ENCODE results near the gene OOSP2. TPM values are rescaled to one million over a fixed set of nuclear protein-coding genes. Genes with fewer than 3 reads are reported as not detected.
"Not testable (repeated sequence)": the region's sequence is repeated elsewhere in the genome, so short reads cannot be mapped to it uniquely, and the experiment has no call there.

OOSP2 gene
- total RNA-seq, 3 donors from 2014 or later: not detected

- Mint-ChIP-seq H3K36me3 (ENCODE audit: insufficient read depth) (no peaks in the 10 kb centered on the region), H3K9me3 (peaks cover 4% of the 10 kb centered on the region), H3K27me3 (ENCODE audit: low read depth) (peaks cover 8% of the 10 kb centered on the region), H3K4me3 (no peak overlapping the region), H3K4me1 (ENCODE audit: low read depth) (no peaks in the 10 kb centered on the region)
- ATAC-seq (no peak), DNase-seq (no peak)
Measured at GRCh38 chr11:60059521-60060240, 19.5 kb downstream of the OOSP2 start.

- Mint-ChIP-seq H3K27me3 (ENCODE audit: low read depth) (peaks cover 2% of the 10 kb centered on the region), H3K4me3 (no peak overlapping the region), H3K9me3 (peaks cover 4% of the 10 kb centered on the region), H3K36me3 (ENCODE audit: insufficient read depth) (no peaks in the 10 kb centered on the region), H3K4me1 (ENCODE audit: low read depth) (no peaks in the 10 kb centered on the region)
- no peak for ATAC-seq
- no peak for DNase-seq
Measured at GRCh38 chr11:60064111-60064510, 23.9 kb downstream of the OOSP2 start.

- ATAC-seq (no peak), DNase-seq (no peak)
- H3K36me3 Mint-ChIP-seq (ENCODE audit: insufficient read depth): no peaks in the 10 kb centered on the region
- H3K27me3 Mint-ChIP-seq (ENCODE audit: low read depth): no peaks in the 10 kb centered on the region
- H3K4me1 Mint-ChIP-seq (ENCODE audit: low read depth): no peaks in the 10 kb centered on the region
- H3K4me3 Mint-ChIP-seq: no peak overlapping the region
- H3K9me3 Mint-ChIP-seq: no peaks in the 10 kb centered on the region
Measured at GRCh38 chr11:60065801-60066200, 25.6 kb downstream of the OOSP2 start.

- H3K36me3 Mint-ChIP-seq (ENCODE audit: insufficient read depth): no peaks in the 10 kb centered on the region
- no peak for DNase-seq
- H3K4me3 Mint-ChIP-seq: no peak overlapping the region
- no peaks in the 10 kb centered on the region for H3K27me3 Mint-ChIP-seq (ENCODE audit: low read depth)
- no peaks in the 10 kb centered on the region for H3K9me3 Mint-ChIP-seq
- no peak for ATAC-seq
- no peaks in the 10 kb centered on the region for H3K4me1 Mint-ChIP-seq (ENCODE audit: low read depth)
Measured at GRCh38 chr11:60069450-60069849, 29.2 kb downstream of the OOSP2 start.

GRCh38 chr11:60071644-60072043 is 31.4 kb downstream of the OOSP2 start:
- not testable (repeated sequence) for H3K4me3 Mint-ChIP-seq; H3K4me1 Mint-ChIP-seq (ENCODE audit: low read depth); ATAC-seq; H3K27me3 Mint-ChIP-seq (ENCODE audit: low read depth); H3K9me3 Mint-ChIP-seq; DNase-seq; H3K36me3 Mint-ChIP-seq (ENCODE audit: insufficient read depth)

- Mint-ChIP-seq H3K4me1 (ENCODE audit: low read depth) (no peaks in the 10 kb centered on the region), H3K4me3 (no peak overlapping the region), H3K36me3 (ENCODE audit: insufficient read depth) (no peaks in the 10 kb centered on the region), H3K9me3 (peaks cover 10% of the 10 kb centered on the region), H3K27me3 (ENCODE audit: low read depth) (peaks cover 7% of the 10 kb centered on the region)
- ATAC-seq (no peak), DNase-seq (no peak)
Measured at GRCh38 chr11:60077216-60077817, 37.1 kb downstream of the OOSP2 start.

- no peak for DNase-seq
- no peaks in the 10 kb centered on the region for H3K4me1 Mint-ChIP-seq (ENCODE audit: low read depth)
- H3K27me3 Mint-ChIP-seq (ENCODE audit: low read depth): peaks cover 7% of the 10 kb centered on the region
- no peak overlapping the region for H3K4me3 Mint-ChIP-seq
- ATAC-seq: no peak
- peaks cover 10% of the 10 kb centered on the region for H3K9me3 Mint-ChIP-seq
- H3K36me3 Mint-ChIP-seq (ENCODE audit: insufficient read depth): no peaks in the 10 kb centered on the region
Measured at GRCh38 chr11:60077981-60078380, 37.8 kb downstream of the OOSP2 start.

GRCh38 chr11:60078745-60079144 is 38.5 kb downstream of the OOSP2 start:
- Mint-ChIP-seq H3K27me3 (ENCODE audit: low read depth) (peaks cover 7% of the 10 kb centered on the region), H3K4me1 (ENCODE audit: low read depth) (no peaks in the 10 kb centered on the region), H3K4me3 (no peak overlapping the region), H3K36me3 (ENCODE audit: insufficient read depth) (no peaks in the 10 kb centered on the region), H3K9me3 (peaks cover 10% of the 10 kb centered on the region)
- ATAC-seq (no peak), DNase-seq (no peak)

- Mint-ChIP-seq H3K4me3 (no peak overlapping the region), H3K36me3 (ENCODE audit: insufficient read depth) (no peaks in the 10 kb centered on the region), H3K4me1 (ENCODE audit: low read depth) (no peaks in the 10 kb centered on the region), H3K9me3 (peaks cover 10% of the 10 kb centered on the region), H3K27me3 (ENCODE audit: low read depth) (peaks cover 11% of the 10 kb centered on the region)
- DNase-seq (no peak), ATAC-seq (no peak)
Measured at GRCh38 chr11:60080535-60080934, 40.3 kb downstream of the OOSP2 start.

GRCh38 chr11:60084631-60085273 is 44.5 kb downstream of the OOSP2 start:
- no peak overlapping the region for H3K4me3 Mint-ChIP-seq
- no peaks in the 10 kb centered on the region for H3K9me3 Mint-ChIP-seq
- no peaks in the 10 kb centered on the region for H3K4me1 Mint-ChIP-seq (ENCODE audit: low read depth)
- ATAC-seq: no peak
- H3K27me3 Mint-ChIP-seq (ENCODE audit: low read depth): peaks cover 25% of the 10 kb centered on the region
- DNase-seq: no peak
- no peaks in the 10 kb centered on the region for H3K36me3 Mint-ChIP-seq (ENCODE audit: insufficient read depth)

- no peak for ATAC-seq
- H3K4me3 Mint-ChIP-seq: no peak overlapping the region
- no peak for DNase-seq
- no peaks in the 10 kb centered on the region for H3K4me1 Mint-ChIP-seq (ENCODE audit: low read depth)
- no peaks in the 10 kb centered on the region for H3K36me3 Mint-ChIP-seq (ENCODE audit: insufficient read depth)
- H3K27me3 Mint-ChIP-seq (ENCODE audit: low read depth): peaks cover 25% of the 10 kb centered on the region
- no peaks in the 10 kb centered on the region for H3K9me3 Mint-ChIP-seq
Measured at GRCh38 chr11:60085909-60086308, 45.7 kb downstream of the OOSP2 start.

GRCh38 chr11:60087239-60087638 is 47.0 kb downstream of the OOSP2 start:
- H3K4me1 Mint-ChIP-seq (ENCODE audit: low read depth): no peaks in the 10 kb centered on the region
- H3K9me3 Mint-ChIP-seq: no peaks in the 10 kb centered on the region
- DNase-seq: no peak
- H3K4me3 Mint-ChIP-seq: no peak overlapping the region
- H3K27me3 Mint-ChIP-seq (ENCODE audit: low read depth): peaks cover 25% of the 10 kb centered on the region
- H3K36me3 Mint-ChIP-seq (ENCODE audit: insufficient read depth): no peaks in the 10 kb centered on the region
- ATAC-seq: no peak

GRCh38 chr11:60088364-60088763 is 48.2 kb downstream of the OOSP2 start, which contains the start of gene MS4A2:
TSS of gene MS4A2 (plus strand) at chr11:60088664. CDS start at chr11:60088766, 102 bp downstream.
- Mint-ChIP-seq H3K9me3 (no peaks in the 10 kb centered on the region), H3K36me3 (ENCODE audit: insufficient read depth) (no peaks in the 10 kb centered on the region), H3K27me3 (ENCODE audit: low read depth) (peaks cover 25% of the 10 kb centered on the region), H3K4me1 (ENCODE audit: low read depth) (no peaks in the 10 kb centered on the region), H3K4me3 (no peak within 1 kb of the TSS)
- DNase-seq (no peak), ATAC-seq (no peak)

GRCh38 chr11:60095477-60096120 is 55.4 kb downstream of the OOSP2 start:
- H3K9me3 Mint-ChIP-seq: no peaks in the 10 kb centered on the region
- no peak overlapping the region for H3K4me3 Mint-ChIP-seq
- H3K27me3 Mint-ChIP-seq (ENCODE audit: low read depth): peaks cover 5% of the 10 kb centered on the region
- no peaks in the 10 kb centered on the region for H3K36me3 Mint-ChIP-seq (ENCODE audit: insufficient read depth)
- H3K4me1 Mint-ChIP-seq (ENCODE audit: low read depth): no peaks in the 10 kb centered on the region
- ATAC-seq (no peak), DNase-seq (no peak)

Data from activated T-cell treated with anti-CD3 and anti-CD28 coated beads, Interleukin-2, amount 50 U/mL, for 4 hours (primary cell).